Subcutaneous abdominal adipose tissue (tissue), 5 donors: ENCODE results near the gene UGCG.

Source experiments
- H3K27ac ChIP-seq: one replicate; pipeline ENCODE4 v1.7.0; 2013; ENCODE audit warnings: low read depth, mild to moderate bottlenecking, inconsistent platforms, low read length, moderate library complexity
- H3K27me3 ChIP-seq, 5 donors: one replicate each; pipeline ENCODE4 v1.7.0; 2013; ENCODE audit warnings: low read length in 5 of 5, inconsistent platforms in 1 of 5; ENCODE audit not compliant: control insufficient read depth in 5 of 5, insufficient read depth in 4 of 5
- H3K36me3 ChIP-seq, 5 donors: one replicate each; pipeline ENCODE4 v1.7.0; 2013; ENCODE audit warnings: low read length in 5 of 5; ENCODE audit not compliant: control insufficient read depth in 5 of 5, insufficient read depth in 5 of 5
- H3K4me1 ChIP-seq, 5 donors: one replicate each; pipeline ENCODE4 v1.7.0; 2013; ENCODE audit warnings: low read length in 5 of 5, mild to moderate bottlenecking in 3 of 5, moderate library complexity in 1 of 5; ENCODE audit not compliant: control insufficient read depth in 5 of 5, insufficient read depth in 5 of 5
- H3K4me3 ChIP-seq, 5 donors: one replicate each; pipeline ENCODE4 v1.7.0; 2013; ENCODE audit warnings: low read length in 5 of 5, low read depth in 1 of 5
- H3K9ac ChIP-seq, 5 donors: one replicate each; pipeline ENCODE4 v1.7.0; 2013; ENCODE audit warnings: low read length in 5 of 5, mild to moderate bottlenecking in 4 of 5, moderate library complexity in 3 of 5
- H3K9me3 ChIP-seq, 5 donors: one replicate each; pipeline ENCODE4 v1.7.0; 2013; ENCODE audit warnings: low read length in 5 of 5; ENCODE audit not compliant: control insufficient read depth in 5 of 5
- donor health status: healthy.
- donor health status: healthy.
- donor health status: healthy.
- donor health status: healthy.
- donor health status: healthy.

Gene UGCG

DNA sequence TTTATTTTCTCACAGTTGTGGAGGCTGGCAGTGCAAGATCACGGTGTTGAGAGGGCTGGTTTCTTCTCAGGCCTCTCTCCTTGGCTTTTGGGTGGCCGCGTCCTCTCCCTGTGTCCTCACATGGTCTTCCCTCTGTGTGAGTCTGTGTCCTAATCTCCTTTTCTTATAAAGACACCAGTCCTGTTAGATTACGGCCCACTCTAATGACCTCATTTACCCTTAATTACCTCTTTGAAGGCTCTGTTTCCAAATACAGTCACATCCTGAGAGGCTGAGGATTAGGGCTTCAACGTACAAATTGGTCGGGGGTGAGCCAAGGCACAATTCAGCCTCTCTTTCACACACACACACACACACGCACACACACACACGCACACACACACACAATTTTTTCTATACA lies 73.0 kb downstream of the UGCG start:
- no peak overlapping the region for H3K4me3 ChIP-seq
- H3K4me1 ChIP-seq, result peaks cover 1 to 8% (median 7%) of the 10 kb centered on the region in 5 donors
- no peak overlapping the region for H3K9ac ChIP-seq
- H3K9me3 ChIP-seq, result no peaks in the 10 kb centered on the region
- no peaks in the 10 kb centered on the region for H3K36me3 ChIP-seq
- no peak overlapping the region for H3K27ac ChIP-seq
- no peaks in the 10 kb centered on the region for H3K27me3 ChIP-seq

DNA sequence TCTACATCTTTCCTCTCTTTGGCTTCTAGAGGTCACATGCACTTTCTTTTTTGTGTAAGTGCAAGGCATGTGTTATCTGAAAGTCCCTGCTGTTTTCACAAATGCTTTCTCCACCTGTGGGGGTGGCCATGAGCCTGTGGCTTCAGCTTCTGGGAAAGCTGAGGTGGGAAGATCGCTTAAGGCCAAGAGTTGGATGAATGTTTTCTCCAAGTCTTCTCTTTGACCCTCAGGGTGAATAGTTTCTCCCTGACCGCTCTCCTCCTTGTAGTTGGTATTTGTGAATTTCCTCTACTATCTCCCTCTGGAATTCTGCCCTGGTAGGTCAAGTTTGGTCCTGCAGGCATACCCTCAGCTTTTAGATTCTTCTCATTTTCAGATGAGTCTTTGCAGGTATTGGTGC lies 74.2 kb downstream of the UGCG start:
- H3K36me3 ChIP-seq, result no peaks in the 10 kb centered on the region
- no peak overlapping the region for H3K9ac ChIP-seq
- H3K4me1 ChIP-seq, result peaks cover 2 to 17% (median 10%) of the 10 kb centered on the region in 5 donors
- H3K27ac ChIP-seq, result no peak overlapping the region
- H3K27me3 ChIP-seq, result no peaks in the 10 kb centered on the region
- no peaks in the 10 kb centered on the region for H3K9me3 ChIP-seq
- no peak overlapping the region for H3K4me3 ChIP-seq

GRCh38 chr9:111974092-111974681 lies 77.6 kb downstream of the UGCG start:
- no peaks in the 10 kb centered on the region for H3K27me3 ChIP-seq
- H3K9me3 ChIP-seq, result no peaks in the 10 kb centered on the region
- no peak overlapping the region for H3K4me3 ChIP-seq
- H3K36me3 ChIP-seq, result no peaks in the 10 kb centered on the region
- peaks cover 2 to 20% (median 12%) of the 10 kb centered on the region in 5 donors for H3K4me1 ChIP-seq
- no peak overlapping the region for H3K27ac ChIP-seq
- H3K9ac ChIP-seq, result no peak overlapping the region

DNA sequence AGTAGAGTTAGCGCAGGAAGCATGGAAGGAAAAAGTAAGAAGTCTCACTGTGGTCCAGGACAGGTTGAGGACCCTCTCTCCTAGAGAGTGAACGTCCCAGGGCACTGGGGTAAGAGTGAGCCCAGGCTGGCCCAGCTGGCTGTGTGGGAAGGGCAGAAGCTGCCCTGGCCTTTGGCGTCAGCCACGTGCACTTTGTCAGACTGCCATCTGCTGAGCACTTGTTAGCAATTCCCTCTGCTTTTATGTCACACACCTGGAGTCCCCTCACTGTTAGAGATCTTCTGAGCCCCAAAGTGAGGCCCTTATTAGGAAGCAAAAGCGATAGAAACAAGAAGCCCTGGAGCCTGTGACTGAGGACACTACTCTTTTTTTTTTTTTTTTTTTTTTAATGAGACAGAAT lies 79.1 kb downstream of the UGCG start:
- H3K4me3 ChIP-seq, result no peak overlapping the region
- no peak overlapping the region for H3K9ac ChIP-seq
- no peaks in the 10 kb centered on the region for H3K9me3 ChIP-seq

GRCh38 chr9:111978616-111979015 lies 82.0 kb downstream of the UGCG start:
- Histone ChIP-seq H3K9ac (no peak overlapping the region), H3K27ac (no peak overlapping the region), H3K36me3 (no peaks in the 10 kb centered on the region), H3K4me1 (peaks cover 2 to 25% (median 12%) of the 10 kb centered on the region in 5 donors), H3K9me3 (no peaks in the 10 kb centered on the region), H3K27me3 (no peaks in the 10 kb centered on the region), H3K4me3 (no peak overlapping the region)

More for the DNA sequence above, 79.1 kb downstream of the UGCG start:
- Histone ChIP-seq H3K27me3 (no peaks in the 10 kb centered on the region), H3K4me1 (peaks cover 2 to 20% (median 12%) of the 10 kb centered on the region in 5 donors), H3K27ac (no peak overlapping the region), H3K36me3 (no peaks in the 10 kb centered on the region)

GRCh38 chr9:111979561-111979960 lies 82.9 kb downstream of the UGCG start:
- no peak overlapping the region for H3K27ac ChIP-seq
- no peaks in the 10 kb centered on the region for H3K36me3 ChIP-seq
- no peaks in the 10 kb centered on the region for H3K9me3 ChIP-seq
- H3K4me1 ChIP-seq, result peaks cover 1 to 18% (median 6%) of the 10 kb centered on the region in 5 donors
- H3K4me3 ChIP-seq, result no peak overlapping the region
- H3K9ac ChIP-seq, result no peak overlapping the region
- no peaks in the 10 kb centered on the region for H3K27me3 ChIP-seq

DNA sequence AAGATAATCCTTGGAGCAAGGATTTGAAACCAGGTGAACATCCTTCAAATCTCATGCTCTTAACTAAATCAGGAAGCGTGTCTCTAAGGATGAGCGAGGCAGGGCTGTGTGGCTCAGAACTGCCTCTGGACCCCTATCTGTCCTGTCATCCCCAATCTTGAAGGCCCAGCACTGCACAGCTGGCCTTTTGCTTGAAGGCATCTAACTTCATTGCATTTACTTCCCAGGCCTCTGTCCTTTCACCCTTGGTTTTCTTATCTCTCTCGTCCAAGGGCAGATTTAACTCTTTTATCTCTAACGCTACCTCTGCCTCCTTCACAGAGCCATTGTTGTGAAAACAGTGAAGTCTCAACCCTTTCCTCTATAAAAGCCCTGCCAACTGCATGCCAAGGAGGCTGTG lies 83.8 kb downstream of the UGCG start:
- no peak overlapping the region for H3K27ac ChIP-seq
- H3K4me1 ChIP-seq, result peaks cover 0 to 15% (median 4%) of the 10 kb centered on the region in 5 donors
- no peaks in the 10 kb centered on the region for H3K9me3 ChIP-seq
- H3K4me3 ChIP-seq, result no peak overlapping the region
- no peak overlapping the region for H3K9ac ChIP-seq
- H3K36me3 ChIP-seq, result no peaks in the 10 kb centered on the region
- no peaks in the 10 kb centered on the region for H3K27me3 ChIP-seq

DNA sequence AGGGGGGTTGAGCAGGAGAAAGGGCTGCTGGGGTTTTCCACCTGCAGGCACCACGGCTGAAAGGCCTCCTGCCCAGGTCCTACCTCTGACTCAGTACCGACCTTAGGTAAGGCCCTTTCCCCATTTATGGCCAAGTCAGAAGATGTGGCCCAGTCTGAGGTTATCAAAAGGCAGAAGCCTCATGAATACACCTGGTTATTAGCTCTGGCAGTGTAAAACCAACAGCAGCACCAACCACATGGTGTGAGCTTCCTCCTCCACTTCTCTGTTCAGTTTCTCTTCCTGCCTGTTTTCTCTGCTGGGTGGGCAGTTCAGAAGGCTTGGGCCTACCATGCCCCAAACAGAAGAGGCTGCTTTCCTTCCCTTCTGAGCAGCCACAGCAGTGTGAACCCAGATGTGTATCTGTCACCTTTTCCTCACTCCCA lies 86.9 kb downstream of the UGCG start:
- H3K4me3 ChIP-seq, result no peak overlapping the region
- H3K27me3 ChIP-seq, result no peaks in the 10 kb centered on the region
- no peaks in the 10 kb centered on the region for H3K9me3 ChIP-seq
- no peaks in the 10 kb centered on the region for H3K36me3 ChIP-seq
- H3K27ac ChIP-seq, result no peak overlapping the region
- H3K9ac ChIP-seq, result no peak overlapping the region
- peaks cover 3 to 16% (median 7%) of the 10 kb centered on the region in 5 donors for H3K4me1 ChIP-seq

- no peak overlapping the region for H3K9ac ChIP-seq
- no peak overlapping the region for H3K4me3 ChIP-seq
- H3K4me1 ChIP-seq, result peaks cover 3 to 16% (median 7%) of the 10 kb centered on the region in 5 donors
- H3K27ac ChIP-seq, result no peak overlapping the region
- H3K36me3 ChIP-seq, result no peaks in the 10 kb centered on the region
- H3K9me3 ChIP-seq, result no peaks in the 10 kb centered on the region
- H3K27me3 ChIP-seq, result no peaks in the 10 kb centered on the region
Measured at GRCh38 chr9:111984086-111984802, 87.6 kb downstream of the UGCG start.
